MCF 10A (cell line): ENCODE results near the gene LYAR. TPM values are rescaled to one million over a fixed set of nuclear protein-coding genes. Genes with fewer than 3 reads are reported as not detected.

Experiments
- BruUV-seq: library from RNA; stranded (reverse); fragments of 400-500 nt; replicated peaks from 2 replicates; lab custom pipeline; 2021; lab: Mats Ljungman, UMichigan
- CTCF ChIA-PET: fragments of 300-600 bp; sonication (Branson Sonifier 250); formaldehyde crosslinking; extraction: SDS; loops from one replicate; lab custom pipeline; 2021; ENCODE audit warnings: antibody characterized with exemption, inconsistent platforms; lab: Yijun Ruan, JAX
- POLR2A ChIA-PET: fragments of 300-600, 350-650 bp; sonication (Branson Sonifier 250); formaldehyde crosslinking; extraction: SDS; loops from one replicate; lab custom pipeline; 2020; ENCODE audit warnings: antibody characterized with exemption, inconsistent platforms; lab: Yijun Ruan, JAX
- DNase-seq: peaks from one replicate; pipeline ENCODE4 v3.0.0-alpha.2; 2018; ENCODE audit not compliant: unreplicated experiment
- H3K27ac Mint-ChIP-seq: one replicate; pipeline ENCODE4 v1.8.0; 2022; ENCODE audit warnings: mild to moderate bottlenecking, low read depth, mixed read lengths; ENCODE audit not compliant: unreplicated experiment
- H3K27me3 Mint-ChIP-seq: one replicate; pipeline ENCODE4 v1.8.0; 2022; ENCODE audit warnings: mixed read lengths; ENCODE audit not compliant: insufficient read depth, unreplicated experiment
- H3K36me3 Mint-ChIP-seq: one replicate; pipeline ENCODE4 v1.8.0; 2022; ENCODE audit warnings: mild to moderate bottlenecking, moderate library complexity, mixed read lengths; ENCODE audit not compliant: insufficient read depth, unreplicated experiment
- H3K4me1 Mint-ChIP-seq: one replicate; pipeline ENCODE4 v1.8.0; 2022; ENCODE audit warnings: mixed read lengths; ENCODE audit not compliant: insufficient read depth, unreplicated experiment
- H3K4me3 Mint-ChIP-seq: one replicate; pipeline ENCODE4 v1.8.0; 2022; ENCODE audit warnings: mild to moderate bottlenecking, moderate library complexity, mixed read lengths; ENCODE audit not compliant: unreplicated experiment
- H3K9me3 Mint-ChIP-seq: one replicate; pipeline ENCODE4 v1.8.0; 2022; ENCODE audit warnings: mixed read lengths; ENCODE audit not compliant: unreplicated experiment
- intact Hi-C: fragments of 100-400 bp; cut with micrococcal nuclease; formaldehyde crosslinking; loops from 2 replicates; pipeline ENCODE4 v1.14.1; 2022
- total RNA-seq: library from RNA; stranded (reverse); gene quantifications from 2 replicates; pipeline ENCODE4 v1.2.3, GENCODE V29; 2022
- TF ChIP-seq, protein P1 (sequence below): fragments of 200-600 bp; IDR thresholded peaks from one replicate; pipeline ENCODE4 v1.8.0; 2022; ENCODE audit warnings: antibody characterized with exemption, mild to moderate bottlenecking; ENCODE audit not compliant: unreplicated experiment

LYAR gene
- total RNA-seq, 1 experiment from 2014 or later = 79.6 TPM

DNA sequence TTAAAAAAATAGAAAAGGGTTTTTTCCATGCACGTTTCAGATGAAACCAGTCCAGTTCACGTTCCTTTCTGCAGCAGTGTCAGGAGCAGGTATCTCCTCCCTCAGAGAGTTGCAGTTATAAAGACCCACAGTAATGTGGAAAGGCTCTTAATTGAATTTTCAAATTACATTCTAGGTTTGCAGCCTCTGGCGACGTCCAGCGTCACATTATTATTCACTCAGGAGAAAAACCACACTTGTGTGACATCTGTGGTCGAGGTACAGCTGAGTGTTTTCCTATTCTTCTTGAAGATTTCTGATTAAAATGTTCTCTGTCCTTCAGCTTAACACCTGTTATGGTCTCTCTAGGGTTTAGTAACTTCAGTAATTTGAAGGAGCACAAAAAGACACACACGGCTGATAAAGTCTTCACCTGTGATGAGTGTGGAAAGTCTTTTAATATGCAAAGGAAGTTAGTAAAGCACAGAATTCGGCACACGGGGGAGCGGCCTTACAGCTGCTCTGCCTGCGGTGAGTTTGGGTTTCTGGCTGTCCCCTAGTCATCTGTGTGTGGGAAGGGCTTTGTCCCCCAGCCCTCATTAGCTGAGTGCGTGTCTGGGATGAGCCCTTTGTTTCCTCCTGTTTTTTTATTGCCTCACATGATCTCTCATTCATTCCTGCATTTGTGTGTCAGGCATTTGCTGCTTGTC is 25.7 kb upstream of the LYAR start:
- Mint-ChIP-seq H3K27ac (peak overlapping the region; percentile 36), H3K36me3 (peaks cover 30% of the 10 kb centered on the region), H3K4me1 (no peaks in the 10 kb centered on the region), H3K9me3 (no peaks in the 10 kb centered on the region), H3K27me3 (no peaks in the 10 kb centered on the region), H3K4me3 (no peak overlapping the region)
- ChIA-PET CTCF (interaction anchor here (0.6 to 0.7 kb wide), 2 partner anchors 69 to 110 kb away, joined by 3 to 5 read pairs; no protein-coding TSS in a partner anchor), POLR2A (interaction anchor here (0.9 kb wide), 1 partner anchor 25 kb away, joined by 4 read pairs; the partner anchor contains the start of genes LYAR and ZBTB49)
- no peak for DNase-seq
- intact Hi-C loops = no loop called here
- TF ChIP-seq, protein P1, sequence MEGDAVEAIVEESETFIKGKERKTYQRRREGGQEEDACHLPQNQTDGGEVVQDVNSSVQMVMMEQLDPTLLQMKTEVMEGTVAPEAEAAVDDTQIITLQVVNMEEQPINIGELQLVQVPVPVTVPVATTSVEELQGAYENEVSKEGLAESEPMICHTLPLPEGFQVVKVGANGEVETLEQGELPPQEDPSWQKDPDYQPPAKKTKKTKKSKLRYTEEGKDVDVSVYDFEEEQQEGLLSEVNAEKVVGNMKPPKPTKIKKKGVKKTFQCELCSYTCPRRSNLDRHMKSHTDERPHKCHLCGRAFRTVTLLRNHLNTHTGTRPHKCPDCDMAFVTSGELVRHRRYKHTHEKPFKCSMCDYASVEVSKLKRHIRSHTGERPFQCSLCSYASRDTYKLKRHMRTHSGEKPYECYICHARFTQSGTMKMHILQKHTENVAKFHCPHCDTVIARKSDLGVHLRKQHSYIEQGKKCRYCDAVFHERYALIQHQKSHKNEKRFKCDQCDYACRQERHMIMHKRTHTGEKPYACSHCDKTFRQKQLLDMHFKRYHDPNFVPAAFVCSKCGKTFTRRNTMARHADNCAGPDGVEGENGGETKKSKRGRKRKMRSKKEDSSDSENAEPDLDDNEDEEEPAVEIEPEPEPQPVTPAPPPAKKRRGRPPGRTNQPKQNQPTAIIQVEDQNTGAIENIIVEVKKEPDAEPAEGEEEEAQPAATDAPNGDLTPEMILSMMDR = no peak
- BruUV-seq = no TSS peak

GRCh38 chr4:4311193-4311592 is 21.2 kb upstream of the LYAR start:
- peaks cover 33% of the 10 kb centered on the region for H3K36me3 Mint-ChIP-seq
- intact Hi-C loops = no loop called here
- no peak for DNase-seq
- no peak overlapping the region for H3K4me3 Mint-ChIP-seq
- TF ChIP-seq, protein P1 = no peak
- no peak overlapping the region for H3K27ac Mint-ChIP-seq
- no TSS peak for BruUV-seq
- POLR2A ChIA-PET = interaction anchor here (0.5 kb wide), 1 partner anchor 100 kb away, joined by 4 read pairs; no protein-coding TSS in a partner anchor
- H3K27me3 Mint-ChIP-seq = no peaks in the 10 kb centered on the region
- CTCF ChIA-PET = interaction anchor here (0.7 to 1.0 kb wide), 3 partner anchors 12 to 30 kb away, joined by 3 to 5 read pairs (median 3); no protein-coding TSS in a partner anchor
- no peaks in the 10 kb centered on the region for H3K4me1 Mint-ChIP-seq
- no peaks in the 10 kb centered on the region for H3K9me3 Mint-ChIP-seq

DNA sequence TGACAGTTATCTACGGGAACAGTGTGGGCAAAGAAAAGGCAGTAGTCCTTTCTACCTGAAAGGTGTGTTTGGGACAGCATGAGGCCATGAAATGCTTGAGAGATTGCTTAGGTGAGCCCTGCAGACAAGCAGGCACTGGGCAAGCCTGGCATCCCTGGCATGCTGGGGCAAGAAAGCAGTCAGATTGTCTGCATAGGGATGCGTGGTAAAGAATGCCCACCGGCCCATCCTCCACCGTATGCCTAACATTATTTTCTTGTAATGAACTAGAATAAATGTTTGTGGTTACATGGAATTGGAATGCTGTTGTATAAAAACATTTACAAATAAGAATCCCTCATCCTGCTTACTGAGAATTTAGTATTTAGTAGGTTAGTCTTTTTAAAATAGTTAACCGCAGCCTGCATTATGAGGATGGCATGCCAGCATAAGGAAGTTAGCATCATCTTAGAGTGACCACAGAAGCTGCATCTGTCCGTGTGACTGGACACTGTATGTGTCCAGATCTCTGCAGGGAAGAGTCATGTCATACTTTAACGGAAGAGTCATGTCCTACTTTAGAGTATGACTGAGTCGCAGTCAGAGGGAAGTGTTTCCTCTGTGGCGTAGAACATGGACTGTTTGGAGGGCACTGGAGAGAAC is 19.0 kb upstream of the LYAR start:
- intact Hi-C loops = no loop called here
- peaks cover 42% of the 10 kb centered on the region for H3K36me3 Mint-ChIP-seq
- BruUV-seq = no TSS peak
- no peaks in the 10 kb centered on the region for H3K9me3 Mint-ChIP-seq
- ChIA-PET POLR2A (interaction anchor here (0.6 to 0.8 kb wide), 2 partner anchors 19 to 123 kb away, joined by 3 to 4 read pairs; partner anchors contain the start of genes LYAR and ZBTB49), CTCF (interaction anchor here (0.6 kb wide), 1 partner anchor 14 kb away, joined by 3 read pairs; no protein-coding TSS in a partner anchor)
- no peaks in the 10 kb centered on the region for H3K27me3 Mint-ChIP-seq
- TF ChIP-seq, protein P1 = no peak
- no peak overlapping the region for H3K4me3 Mint-ChIP-seq
- no peak for DNase-seq
- no peak overlapping the region for H3K27ac Mint-ChIP-seq
- no peaks in the 10 kb centered on the region for H3K4me1 Mint-ChIP-seq

GRCh38 chr4:4306920-4307319 is 17.0 kb upstream of the LYAR start:
- POLR2A ChIA-PET = no interaction called here
- H3K27ac Mint-ChIP-seq = no peak overlapping the region
- TF ChIP-seq, protein P1 = no peak
- peaks cover 44% of the 10 kb centered on the region for H3K36me3 Mint-ChIP-seq
- H3K9me3 Mint-ChIP-seq = no peaks in the 10 kb centered on the region
- DNase-seq = no peak
- intact Hi-C loops = no loop called here
- H3K4me1 Mint-ChIP-seq = no peaks in the 10 kb centered on the region
- H3K27me3 Mint-ChIP-seq = no peaks in the 10 kb centered on the region
- no peak overlapping the region for H3K4me3 Mint-ChIP-seq
- BruUV-seq = no TSS peak
- CTCF ChIA-PET = interaction anchor here (1.3 kb wide), 1 partner anchor 28 kb away, joined by 6 read pairs; no protein-coding TSS in a partner anchor
